Aorta (tissue), 5 donors: ENCODE data around the gene CLIC5. TPM values are rescaled to one million over a fixed set of nuclear protein-coding genes. Genes with fewer than 3 reads are reported as not detected.

ENCODE experiments used
- ATAC-seq: fragments of 200-7000 bp; cut with Tn5 transposase; one replicate; pipeline ENCODE4 v1.9.1; 2022; ENCODE audit warnings: moderate library complexity; ENCODE audit not compliant: low FRiP score
- DNase-seq, 2 donors: peaks; one replicate each; pipeline ENCODE4 v3.0.0-alpha.2; 2020
- H3K27ac ChIP-seq, 2 donors: one replicate each; pipeline ENCODE4 v1.5.1; 2013; ENCODE audit warnings: low read length in 2 of 2, mild to moderate bottlenecking in 2 of 2, moderate library complexity in 2 of 2, control low read depth in 1 of 2, inconsistent platforms in 1 of 2, low read depth in 1 of 2
- H3K27me3 ChIP-seq, 2 donors: one replicate each; pipeline ENCODE4 v1.6.1; 2013; ENCODE audit warnings: control low read depth in 1 of 2, low read length in 1 of 2, mild to moderate bottlenecking in 1 of 2, moderate library complexity in 1 of 2; ENCODE audit not compliant: insufficient read depth in 2 of 2, control insufficient read depth in 1 of 2
- H3K36me3 ChIP-seq, 2 donors: one replicate each; pipeline ENCODE4 v1.6.1; 2013; ENCODE audit warnings: control low read depth in 1 of 2, low read length in 1 of 2, mild to moderate bottlenecking in 1 of 2; ENCODE audit not compliant: insufficient read depth in 2 of 2, control insufficient read depth in 1 of 2
- H3K4me1 ChIP-seq, 2 donors: one replicate each; pipeline ENCODE4 v1.6.1; 2013; ENCODE audit warnings: low read length in 2 of 2, control low read depth in 1 of 2, mild to moderate bottlenecking in 1 of 2, moderate library complexity in 1 of 2; ENCODE audit not compliant: insufficient read depth in 2 of 2, control insufficient read depth in 1 of 2
- H3K4me3 ChIP-seq, 2 donors: one replicate each; pipeline ENCODE4 v1.5.1; 2013; ENCODE audit warnings: low read length in 2 of 2, control low read depth in 1 of 2, mild to moderate bottlenecking in 1 of 2
- H3K9me3 ChIP-seq: one replicate; pipeline ENCODE4 v1.6.1; 2013; ENCODE audit warnings: mild to moderate bottlenecking, low read length; ENCODE audit not compliant: control insufficient read depth
- WGBS, 2 donors: extraction: QIAGEN DNeasy Blood & Tissue Kit; methylation state at CpG; one replicate each; pipeline ENCODE4 v1.1.7; 2013; 5-methylcytosine and 5-hydroxymethylcytosine counted together
- intact Hi-C, 2 donors: fragments of 100-400 bp; cut with DNase I; formaldehyde crosslinking; loops; one replicate each; pipeline versions ENCODE4 v1.14.2 to v1.15.0; 2022
- polyA plus RNA-seq, 2 donors: library from polyadenylated mRNA; stranded (reverse); fragments of 200-250 nt; gene quantifications; one replicate each; pipeline ENCODE4 v1.2.3, GENCODE V29; 2013
- total RNA-seq, 2 donors: library from RNA; stranded (reverse); fragmentation: NEBNext Ultra II Directional; extraction: Animal tissue kit (Norgen Biotek cat#: 25700); gene quantifications; one replicate each; pipeline ENCODE4 v1.2.1, GENCODE V29; 2021
- donor health status: healthy with polysubstance abuse.
- donor health status: Bipolar disorder and iron deficiency.
- donor health status: DM: no; HTN: no; CAD: no.
- donor health status: DM: no; HTN: no; CAD: no.
- donor health status: DM: yes; HTN: yes; CAD: no.

CLIC5 gene
- total and polyA plus RNA-seq, 4 donors: 0.10 to 9.2 (median 4.7) TPM

DNA sequence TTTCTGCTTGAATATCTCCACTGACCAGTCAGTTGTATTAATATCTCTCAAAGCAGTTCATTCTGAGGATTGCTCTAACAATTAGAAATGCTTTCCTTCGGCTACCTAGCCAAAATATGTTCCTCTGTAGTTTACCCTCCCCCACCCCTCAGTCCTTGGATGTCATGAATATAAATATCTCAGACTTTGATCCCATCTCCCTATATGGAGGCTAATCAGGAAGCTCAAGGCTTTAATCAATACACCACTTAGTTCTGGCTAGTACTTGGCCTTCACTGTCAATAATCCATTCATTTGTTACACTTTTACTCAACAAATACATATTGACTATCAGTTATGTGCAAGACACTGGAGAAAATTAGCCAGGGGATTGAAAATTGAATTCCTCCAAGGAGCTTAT, 60.1 kb downstream of the CLIC5 start:
- ATAC-seq (no peak), DNase-seq (no peak)
- no peak overlapping the region for H3K4me3 ChIP-seq
- WGBS, 2 donors: 74 to 87% methylated on average over 1 of the region's 1 CpG
- H3K27ac ChIP-seq: no peak overlapping the region
- H3K27me3 ChIP-seq: peaks cover 0 to 4% of the 10 kb centered on the region in 2 donors
- peaks cover 1% of the 10 kb centered on the region for H3K9me3 ChIP-seq
- no peaks in the 10 kb centered on the region for H3K36me3 ChIP-seq
- intact Hi-C loops: no loop called here
- no peaks in the 10 kb centered on the region for H3K4me1 ChIP-seq

- no peak overlapping the region for H3K4me3 ChIP-seq
- H3K27me3 ChIP-seq: peaks cover 0 to 4% of the 10 kb centered on the region in 2 donors
- H3K36me3 ChIP-seq: no peaks in the 10 kb centered on the region
- ATAC-seq: no peak
- no peak overlapping the region for H3K27ac ChIP-seq
- intact Hi-C loops: no loop called here
- DNase-seq: no peak
- H3K9me3 ChIP-seq: peaks cover 1% of the 10 kb centered on the region
- H3K4me1 ChIP-seq: no peaks in the 10 kb centered on the region
- 72 to 84% methylated on average over 3 of the region's 3 CpGs for WGBS, 2 donors
These were observed 63.1 kb downstream of the CLIC5 start for GRCh38 chr6:45952546-45952945.

- Histone ChIP-seq H3K27ac (no peak overlapping the region), H3K9me3 (peaks cover 1% of the 10 kb centered on the region), H3K4me3 (no peak overlapping the region), H3K4me1 (no peaks in the 10 kb centered on the region), H3K36me3 (no peaks in the 10 kb centered on the region), H3K27me3 (peaks cover 0 to 1% of the 10 kb centered on the region in 2 donors)
- intact Hi-C loops: no loop called here
- WGBS, 2 donors: 74 to 77% methylated on average over 7 of the region's 7 CpGs
- no peak for DNase-seq
- ATAC-seq: no peak
These were observed 63.5 kb downstream of the CLIC5 start for GRCh38 chr6:45952168-45952529.

- intact Hi-C loops: no loop called here
- H3K4me1 ChIP-seq: no peaks in the 10 kb centered on the region
- H3K36me3 ChIP-seq: no peaks in the 10 kb centered on the region
- no peaks in the 10 kb centered on the region for H3K27me3 ChIP-seq
- H3K9me3 ChIP-seq: peaks cover 1% of the 10 kb centered on the region
- 62 to 64% methylated on average over 11 of the region's 11 CpGs for WGBS, 2 donors
- H3K4me3 ChIP-seq: no peak overlapping the region
- DNase-seq: no peak
- H3K27ac ChIP-seq: no peak overlapping the region
- no peak for ATAC-seq
These were observed 64.1 kb downstream of the CLIC5 start for GRCh38 chr6:45951321-45952167.

- intact Hi-C loops: no loop called here
- WGBS, 2 donors: 78 to 79% methylated on average over 7 of the region's 7 CpGs
- H3K4me1 ChIP-seq: no peaks in the 10 kb centered on the region
- H3K27ac ChIP-seq: no peak overlapping the region
- ATAC-seq (no peak), DNase-seq (no peak)
- H3K27me3 ChIP-seq: no peaks in the 10 kb centered on the region
- no peaks in the 10 kb centered on the region for H3K9me3 ChIP-seq
- H3K4me3 ChIP-seq: no peak overlapping the region
- no peaks in the 10 kb centered on the region for H3K36me3 ChIP-seq
These were observed 66.4 kb downstream of the CLIC5 start for GRCh38 chr6:45949256-45949655.

DNA sequence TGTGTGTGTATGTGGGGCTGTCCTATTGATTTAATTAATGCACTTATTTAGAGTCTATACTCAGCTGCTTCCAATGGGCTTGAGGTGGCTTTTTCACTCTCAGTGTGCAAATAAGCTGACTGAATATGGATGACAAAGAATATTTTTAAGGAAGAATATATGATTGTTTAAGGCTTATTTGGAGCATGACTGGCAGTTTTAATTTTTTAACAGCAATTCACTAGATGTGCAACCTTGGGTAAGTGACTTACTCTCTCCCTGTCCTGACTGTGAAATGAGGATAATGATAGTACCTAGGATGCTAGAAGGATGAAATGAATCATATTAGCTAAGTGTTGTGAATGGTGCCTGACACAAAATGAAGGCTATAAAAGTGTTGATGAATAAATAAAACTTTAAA, 67.9 kb downstream of the CLIC5 start:
- Histone ChIP-seq H3K27ac (no peak overlapping the region), H3K4me1 (no peaks in the 10 kb centered on the region), H3K27me3 (no peaks in the 10 kb centered on the region), H3K36me3 (no peaks in the 10 kb centered on the region), H3K4me3 (no peak overlapping the region), H3K9me3 (no peaks in the 10 kb centered on the region)
- DNase-seq: no peak
- ATAC-seq: no peak
- intact Hi-C loops: no loop called here

- no peaks in the 10 kb centered on the region for H3K4me1 ChIP-seq
- H3K9me3 ChIP-seq: no peaks in the 10 kb centered on the region
- intact Hi-C loops: no loop called here
- no peak for DNase-seq
- H3K27ac ChIP-seq: no peak overlapping the region
- 78 to 81% methylated on average over 6 of the region's 6 CpGs for WGBS, 2 donors
- peak; percentile 31 for ATAC-seq
- no peaks in the 10 kb centered on the region for H3K27me3 ChIP-seq
- no peak overlapping the region for H3K4me3 ChIP-seq
- no peaks in the 10 kb centered on the region for H3K36me3 ChIP-seq
These were observed 68.8 kb downstream of the CLIC5 start for GRCh38 chr6:45946887-45947286.

GRCh38 chr6:45946352-45946751, 69.3 kb downstream of the CLIC5 start:
- Histone ChIP-seq H3K27ac (no peak overlapping the region), H3K4me1 (no peaks in the 10 kb centered on the region), H3K36me3 (no peaks in the 10 kb centered on the region), H3K27me3 (no peaks in the 10 kb centered on the region), H3K9me3 (no peaks in the 10 kb centered on the region), H3K4me3 (no peak overlapping the region)
- 14 to 20% methylated on average over 3 of the region's 3 CpGs for WGBS, 2 donors
- ATAC-seq (peak; percentile 73), DNase-seq (no peak)
- intact Hi-C loops: no loop called here

- ATAC-seq: no peak
- Histone ChIP-seq H3K4me1 (no peaks in the 10 kb centered on the region), H3K4me3 (no peak overlapping the region), H3K27ac (no peak overlapping the region), H3K36me3 (no peaks in the 10 kb centered on the region), H3K27me3 (no peaks in the 10 kb centered on the region), H3K9me3 (no peaks in the 10 kb centered on the region)
- DNase-seq: no peak
- WGBS, 2 donors: 71 to 73% methylated on average over 3 of the region's 3 CpGs
- intact Hi-C loops: no loop called here
These were observed 72.7 kb downstream of the CLIC5 start for GRCh38 chr6:45942953-45943352.
